KOPT-K1 (cell line): Measurements from ENCODE around the gene ACBD4.

Experiments used
- H3K27ac ChIP-seq: fragments of 200-600 bp; sonication (generic); 2 replicates; pipeline ENCODE4 v1.5.1; 2016; ENCODE audit warnings: antibody characterized with exemption, mild to moderate bottlenecking, low read depth, low read length; ENCODE audit not compliant: poor library complexity, severe bottlenecking
- H3K36me3 ChIP-seq: fragments of 200-600 bp; sonication (generic); 2 replicates; pipeline ENCODE4 v1.5.1; 2017; ENCODE audit warnings: antibody characterized with exemption, mild to moderate bottlenecking, low read length, moderate library complexity; ENCODE audit not compliant: insufficient read depth
- H3K9me3 ChIP-seq: fragments of 200-600 bp; sonication (generic); 2 replicates; pipeline ENCODE4 v1.5.1; 2017; ENCODE audit warnings: antibody characterized with exemption, low read length, mild to moderate bottlenecking; ENCODE audit not compliant: insufficient read depth, poor library complexity, severe bottlenecking

Gene ACBD4

DNA sequence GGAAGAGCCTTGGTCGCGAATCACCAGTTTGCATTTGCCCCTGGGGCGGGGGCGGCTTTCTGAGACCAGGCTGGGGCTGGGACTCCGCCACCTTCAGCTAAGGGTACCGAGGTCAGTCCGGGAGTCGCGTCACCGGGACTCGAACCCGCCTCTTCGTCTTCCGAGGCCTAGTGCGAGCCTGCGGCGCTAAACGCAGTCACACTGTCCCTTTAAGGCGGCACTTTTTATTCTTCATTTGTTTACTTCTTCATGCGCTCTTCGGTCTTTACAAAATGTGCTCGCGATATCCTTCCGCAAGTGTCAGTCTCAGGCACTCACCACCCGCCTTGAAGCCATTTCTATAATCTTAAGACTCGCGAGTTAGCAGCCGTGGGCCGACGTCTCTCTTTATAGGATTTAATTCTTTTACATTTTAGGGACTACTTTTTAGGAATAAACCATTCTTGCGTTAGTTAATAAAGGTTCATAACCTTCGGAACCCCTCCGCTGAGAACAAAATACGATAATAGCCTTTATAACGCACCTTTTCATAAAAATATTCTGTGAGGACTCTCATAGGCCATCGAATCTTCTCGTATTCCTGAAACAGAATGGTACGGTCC, 12.2 kb downstream of the ACBD4 start:
- Histone ChIP-seq H3K9me3 (no peaks in the 10 kb centered on the region), H3K36me3 (peaks cover 6% of the 10 kb centered on the region; the same call in 1 of the 2 replicates), H3K27ac (peak overlapping the region; percentile 85)

DNA sequence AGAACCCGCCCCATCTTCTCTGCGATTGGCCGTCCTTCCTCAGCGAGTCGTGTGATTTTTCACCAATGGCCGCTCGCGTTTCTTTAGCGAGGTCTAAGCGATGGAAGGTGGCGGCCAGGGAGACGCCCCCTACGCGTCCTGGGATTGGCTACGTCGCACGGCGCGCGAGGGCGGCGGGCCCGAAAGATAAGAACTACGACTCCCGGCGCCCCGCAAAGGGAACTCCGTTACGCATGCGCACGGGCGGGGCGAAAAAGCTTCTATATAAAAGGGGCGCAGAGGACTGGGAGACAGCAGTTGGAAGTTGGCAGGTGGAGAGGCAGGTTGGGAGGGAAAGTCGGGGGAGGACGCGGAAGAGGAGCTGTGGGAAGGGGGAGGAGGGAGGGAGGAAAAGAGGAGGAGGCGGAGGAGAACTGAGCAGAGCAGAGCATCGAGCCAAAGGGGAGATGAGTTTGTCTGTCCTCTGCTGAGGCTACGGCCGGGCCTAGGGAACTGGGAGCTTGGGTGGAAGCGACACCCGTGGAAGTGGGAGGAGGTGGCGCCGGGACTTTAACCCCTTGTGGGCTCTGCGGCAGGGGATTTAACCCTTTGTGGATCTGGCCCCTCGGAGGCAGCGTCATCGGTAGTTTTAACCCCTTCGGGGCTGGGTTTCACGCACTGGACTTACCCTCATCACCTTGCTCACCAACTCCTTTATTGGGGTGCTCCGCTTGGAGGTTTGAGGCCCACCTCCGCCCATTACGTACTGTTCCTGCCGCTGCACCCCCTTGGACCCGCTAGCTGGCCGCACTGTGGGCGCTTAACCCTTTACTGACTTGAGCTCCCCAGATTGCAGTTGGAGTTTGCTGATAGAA, 12.9 kb downstream of the ACBD4 start, which contains the start of gene HEXIM1:
Gene HEXIM1, plus strand, starts transcription at position 293 of the 854 bp plus-strand sequence. CDS start 716 bp downstream, outside the sequence.
- Histone ChIP-seq H3K9me3 (no peaks in the 10 kb centered on the region), H3K27ac (peak within 1 kb of the TSS; percentile 85), H3K36me3 (peaks cover 6% of the 10 kb centered on the region; the same call in 1 of the 2 replicates)

DNA sequence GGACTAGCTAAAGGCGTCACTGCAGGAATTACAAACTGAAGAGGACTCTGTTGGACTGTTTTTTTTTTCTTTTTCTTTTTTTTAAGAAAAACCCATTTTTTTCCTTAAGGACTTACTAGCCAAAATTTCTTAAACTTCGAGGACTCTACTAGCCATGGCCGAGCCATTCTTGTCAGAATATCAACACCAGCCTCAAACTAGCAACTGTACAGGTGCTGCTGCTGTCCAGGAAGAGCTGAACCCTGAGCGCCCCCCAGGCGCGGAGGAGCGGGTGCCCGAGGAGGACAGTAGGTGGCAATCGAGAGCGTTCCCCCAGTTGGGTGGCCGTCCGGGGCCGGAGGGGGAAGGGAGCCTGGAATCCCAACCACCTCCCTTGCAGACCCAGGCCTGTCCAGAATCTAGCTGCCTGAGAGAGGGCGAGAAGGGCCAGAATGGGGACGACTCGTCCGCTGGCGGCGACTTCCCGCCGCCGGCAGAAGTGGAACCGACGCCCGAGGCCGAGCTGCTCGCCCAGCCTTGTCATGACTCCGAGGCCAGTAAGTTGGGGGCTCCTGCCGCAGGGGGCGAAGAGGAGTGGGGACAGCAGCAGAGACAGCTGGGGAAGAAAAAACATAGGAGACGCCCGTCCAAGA, 13.7 kb downstream of the ACBD4 start:
- Histone ChIP-seq H3K27ac (peak overlapping the region; percentile 67), H3K36me3 (peaks cover 6% of the 10 kb centered on the region; the same call in 1 of the 2 replicates), H3K9me3 (no peaks in the 10 kb centered on the region)

DNA sequence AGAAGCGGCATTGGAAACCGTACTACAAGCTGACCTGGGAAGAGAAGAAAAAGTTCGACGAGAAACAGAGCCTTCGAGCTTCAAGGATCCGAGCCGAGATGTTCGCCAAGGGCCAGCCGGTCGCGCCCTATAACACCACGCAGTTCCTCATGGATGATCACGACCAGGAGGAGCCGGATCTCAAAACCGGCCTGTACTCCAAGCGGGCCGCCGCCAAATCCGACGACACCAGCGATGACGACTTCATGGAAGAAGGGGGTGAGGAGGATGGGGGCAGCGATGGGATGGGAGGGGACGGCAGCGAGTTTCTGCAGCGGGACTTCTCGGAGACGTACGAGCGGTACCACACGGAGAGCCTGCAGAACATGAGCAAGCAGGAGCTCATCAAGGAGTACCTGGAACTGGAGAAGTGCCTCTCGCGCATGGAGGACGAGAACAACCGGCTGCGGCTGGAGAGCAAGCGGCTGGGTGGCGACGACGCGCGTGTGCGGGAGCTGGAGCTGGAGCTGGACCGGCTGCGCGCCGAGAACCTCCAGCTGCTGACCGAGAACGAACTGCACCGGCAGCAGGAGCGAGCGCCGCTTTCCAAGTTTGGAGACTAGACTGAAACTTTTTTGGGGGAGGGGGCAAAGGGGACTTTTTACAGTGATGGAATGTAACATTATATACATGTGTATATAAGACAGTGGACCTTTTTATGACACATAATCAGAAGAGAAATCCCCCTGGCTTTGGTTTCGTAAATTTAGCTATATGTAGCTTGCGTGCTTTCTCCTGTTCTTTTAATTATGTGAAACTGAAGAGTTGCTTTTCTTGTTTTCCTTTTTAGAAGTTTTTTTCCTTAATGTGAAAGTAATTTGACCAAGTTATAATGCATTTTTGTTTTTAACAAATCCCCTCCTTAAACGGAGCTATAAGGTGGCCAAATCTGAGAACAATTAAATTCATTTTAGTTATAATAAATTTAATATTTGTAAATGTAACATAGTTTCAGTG, 14.5 kb downstream of the ACBD4 start:
- H3K36me3 ChIP-seq: peaks cover 6% of the 10 kb centered on the region; the same call in 1 of the 2 replicates
- H3K27ac ChIP-seq: peak overlapping the region; percentile 67

DNA sequence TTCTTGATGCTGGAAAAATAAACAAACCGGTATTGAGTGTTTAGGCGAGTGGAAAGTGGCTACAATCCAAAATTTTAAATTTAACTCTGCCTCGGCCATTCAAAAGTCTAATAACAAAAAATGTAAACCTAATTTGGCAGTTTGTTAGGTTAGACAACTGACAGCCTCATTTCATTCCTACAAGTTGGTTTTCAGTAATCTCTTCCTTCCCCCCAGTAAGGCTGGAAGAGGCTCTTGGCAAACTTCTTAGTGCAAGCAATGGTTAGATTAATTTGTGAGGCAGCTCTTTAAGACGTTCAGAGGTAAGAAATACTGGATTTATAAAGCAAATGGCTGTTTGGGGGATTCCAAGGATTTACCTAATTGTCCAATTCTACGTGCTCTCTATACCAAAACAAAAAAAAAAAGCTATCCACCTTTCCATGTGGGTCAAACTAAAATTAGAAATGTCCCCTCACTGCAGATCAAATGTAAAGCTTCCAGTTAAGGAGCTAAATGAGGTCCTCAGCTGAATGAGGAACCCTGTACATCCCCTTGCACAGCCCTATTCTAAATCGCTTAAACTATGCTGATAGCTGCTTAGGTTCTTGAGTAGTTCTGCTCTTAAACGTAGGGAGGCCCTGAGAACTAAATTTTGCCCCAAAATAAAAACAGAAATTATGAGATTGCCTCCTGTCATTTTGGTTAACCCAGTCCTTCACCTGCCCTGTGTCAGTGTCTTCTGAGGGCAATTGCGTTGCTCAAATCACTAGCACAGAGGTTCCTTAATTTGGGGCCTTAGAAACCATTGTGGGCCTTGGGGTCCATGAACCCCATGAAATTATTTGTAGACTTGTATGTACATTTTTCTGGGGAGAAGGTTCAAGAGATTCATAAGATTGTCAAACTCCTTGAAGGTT, 15.7 kb downstream of the ACBD4 start:
- H3K36me3 ChIP-seq: peaks cover 6% of the 10 kb centered on the region; the same call in 1 of the 2 replicates
- H3K9me3 ChIP-seq: no peaks in the 10 kb centered on the region
- no peak overlapping the region for H3K27ac ChIP-seq

More for the DNA sequence above, 14.5 kb downstream of the ACBD4 start:
- no peaks in the 10 kb centered on the region for H3K9me3 ChIP-seq

DNA sequence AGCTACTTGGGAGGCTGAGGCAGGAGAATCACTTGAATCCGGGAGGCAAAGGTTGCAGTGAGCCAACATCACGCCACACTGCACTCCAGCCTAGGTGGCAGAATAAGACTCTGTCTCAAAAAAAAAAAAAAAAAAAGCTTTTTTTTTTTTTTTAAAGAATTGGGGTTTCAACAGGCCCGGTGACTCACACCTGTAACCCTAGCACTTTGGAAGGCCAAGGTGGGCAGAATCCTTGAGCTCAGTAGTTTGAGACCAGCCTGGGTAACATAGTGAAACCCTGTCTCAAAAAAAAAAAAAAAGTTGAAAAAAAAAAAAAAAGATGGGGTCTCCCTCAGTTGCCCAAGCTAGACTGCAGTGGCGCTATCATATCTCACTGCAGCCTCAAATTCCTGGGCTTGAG, 19.5 kb downstream of the ACBD4 start:
- no peak overlapping the region for H3K27ac ChIP-seq

DNA sequence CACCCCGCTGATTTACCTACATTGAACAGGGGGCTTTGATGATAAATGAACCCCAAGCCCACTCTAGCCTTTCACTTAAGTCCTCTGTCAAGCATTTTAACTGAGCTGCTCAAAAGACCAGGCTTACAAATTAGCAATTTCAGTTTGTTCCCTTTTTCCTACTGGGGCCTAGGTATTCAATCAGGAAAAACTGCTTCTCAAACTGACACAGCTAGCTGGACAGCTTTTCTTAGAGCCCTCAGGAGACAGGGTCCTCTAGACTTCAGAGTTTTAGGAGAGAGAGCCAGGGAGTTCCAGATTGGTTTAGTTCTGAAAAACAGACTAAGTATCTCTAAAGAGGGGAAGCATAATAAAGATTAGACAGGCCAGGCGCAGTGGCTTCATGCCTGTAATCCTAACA, 20.0 kb downstream of the ACBD4 start:
- Histone ChIP-seq H3K36me3 (peaks cover 11% of the 10 kb centered on the region; the same call in 1 of the 2 replicates), H3K9me3 (no peaks in the 10 kb centered on the region), H3K27ac (no peak overlapping the region)

More for the DNA sequence above, 19.5 kb downstream of the ACBD4 start:
- H3K36me3 ChIP-seq: peaks cover 11% of the 10 kb centered on the region; the same call in 1 of the 2 replicates
- H3K9me3 ChIP-seq: no peaks in the 10 kb centered on the region

DNA sequence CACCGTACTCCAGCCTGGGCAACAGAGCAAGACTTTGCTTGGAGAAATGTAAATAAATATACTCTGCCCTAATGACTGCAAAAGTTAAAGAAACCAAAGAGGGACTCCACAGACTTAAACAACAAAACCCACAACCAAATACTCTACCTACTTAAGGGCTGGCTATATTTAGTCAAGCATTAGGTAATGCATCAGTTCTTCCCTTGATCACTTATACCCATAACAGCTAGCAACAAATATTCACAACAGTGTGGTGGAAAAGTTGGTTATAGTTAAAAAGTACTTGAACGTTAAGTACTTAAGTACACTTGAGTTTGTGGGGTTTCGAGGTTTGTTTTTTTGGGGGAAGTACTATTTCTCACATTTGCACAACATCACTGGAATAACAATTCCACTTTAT, 20.8 kb downstream of the ACBD4 start:
- Histone ChIP-seq H3K9me3 (no peaks in the 10 kb centered on the region), H3K27ac (no peak overlapping the region), H3K36me3 (peaks cover 9% of the 10 kb centered on the region; the same call in 1 of the 2 replicates)

DNA sequence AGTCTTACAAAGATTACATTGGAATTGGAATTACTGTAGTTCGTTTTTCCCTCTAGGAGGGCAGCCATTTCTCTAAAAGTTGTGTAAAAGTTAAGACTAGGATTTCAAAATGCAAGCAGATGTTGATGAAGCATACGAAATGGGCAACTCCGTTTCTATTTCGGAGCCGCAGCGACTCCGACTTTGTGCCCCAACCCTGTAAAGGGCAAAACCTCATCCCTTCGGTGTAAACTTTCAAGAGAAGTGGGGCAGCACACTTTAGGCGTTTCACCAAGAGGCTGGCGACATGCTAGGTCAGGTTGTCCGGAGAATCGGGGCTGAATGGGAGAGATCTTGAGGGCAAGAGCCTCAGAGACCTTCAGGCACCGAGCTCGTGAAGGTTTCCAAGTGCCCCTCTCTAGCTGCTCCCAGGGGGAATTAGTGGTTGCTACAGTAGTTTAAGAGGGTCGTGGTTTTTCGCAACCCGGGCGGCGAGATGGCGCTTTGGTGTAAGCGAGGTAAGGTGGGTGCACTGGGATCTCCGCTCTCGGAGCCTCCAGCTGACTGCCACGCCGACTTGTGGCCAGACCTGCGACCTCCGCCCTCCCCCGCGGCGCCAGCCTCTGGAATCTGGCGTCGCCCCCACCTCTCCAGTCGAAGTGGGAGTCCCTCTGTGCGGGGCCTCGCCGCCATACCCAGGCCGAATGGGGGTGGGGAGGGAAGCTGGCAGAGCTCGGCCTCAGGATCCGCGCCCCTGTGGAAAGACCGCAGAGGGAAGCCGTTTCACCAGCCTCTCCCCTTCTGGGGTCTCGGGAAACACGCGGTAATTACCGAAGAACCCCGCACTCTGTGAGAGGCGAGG, 25.2 kb downstream of the ACBD4 start:
- Histone ChIP-seq H3K27ac (peak overlapping the region; percentile 99), H3K9me3 (no peaks in the 10 kb centered on the region), H3K36me3 (0 out of 2 replicates have a peak, but pooled peaks cover 5% of the 10 kb centered on the region)

DNA sequence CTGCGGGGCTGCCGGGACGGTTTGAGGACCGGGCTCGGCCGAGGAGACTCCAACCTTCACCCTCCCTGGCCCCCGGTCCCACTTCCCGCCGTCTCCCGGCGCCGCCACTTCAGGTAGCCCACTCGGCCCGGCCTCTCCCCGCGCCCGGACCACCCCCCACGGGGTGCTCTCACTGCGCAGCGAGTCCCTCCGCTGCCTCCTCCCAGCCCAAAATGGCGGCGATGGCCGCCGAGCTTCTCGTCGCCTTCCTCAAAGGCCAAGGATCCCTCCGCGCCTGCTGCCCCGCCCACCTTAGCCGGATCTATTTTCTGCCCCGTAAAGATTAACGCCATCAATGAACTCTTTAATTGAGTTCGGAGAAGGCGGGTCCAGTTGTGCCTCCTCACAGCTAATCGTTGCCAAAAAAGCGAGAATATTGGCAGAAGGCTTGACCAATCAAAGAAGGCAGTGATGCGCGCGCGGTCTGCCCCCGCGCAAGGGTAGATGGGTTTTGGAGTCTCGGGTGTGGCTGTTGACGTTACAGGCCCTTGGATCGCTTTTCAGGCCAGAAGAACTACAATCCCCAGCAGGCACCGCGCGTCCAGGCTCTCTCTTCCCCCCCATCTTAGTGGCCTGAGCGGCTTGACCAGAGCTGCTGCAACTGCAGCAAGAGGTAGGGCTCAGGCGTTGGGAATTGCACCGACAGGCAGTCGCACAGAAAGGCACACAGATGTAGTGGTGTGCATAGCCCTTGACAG, 26.0 kb downstream of the ACBD4 start, which contains the start of gene HEXIM2:
Gene HEXIM2, plus strand, starts transcription at position 588 of the 737 bp plus-strand sequence. CDS start 919 bp downstream, outside the sequence.
- Histone ChIP-seq H3K9me3 (no peaks in the 10 kb centered on the region), H3K36me3 (0 out of 2 replicates have a peak, but pooled peaks cover 5% of the 10 kb centered on the region), H3K27ac (peak within 1 kb of the TSS; percentile 99)

DNA sequence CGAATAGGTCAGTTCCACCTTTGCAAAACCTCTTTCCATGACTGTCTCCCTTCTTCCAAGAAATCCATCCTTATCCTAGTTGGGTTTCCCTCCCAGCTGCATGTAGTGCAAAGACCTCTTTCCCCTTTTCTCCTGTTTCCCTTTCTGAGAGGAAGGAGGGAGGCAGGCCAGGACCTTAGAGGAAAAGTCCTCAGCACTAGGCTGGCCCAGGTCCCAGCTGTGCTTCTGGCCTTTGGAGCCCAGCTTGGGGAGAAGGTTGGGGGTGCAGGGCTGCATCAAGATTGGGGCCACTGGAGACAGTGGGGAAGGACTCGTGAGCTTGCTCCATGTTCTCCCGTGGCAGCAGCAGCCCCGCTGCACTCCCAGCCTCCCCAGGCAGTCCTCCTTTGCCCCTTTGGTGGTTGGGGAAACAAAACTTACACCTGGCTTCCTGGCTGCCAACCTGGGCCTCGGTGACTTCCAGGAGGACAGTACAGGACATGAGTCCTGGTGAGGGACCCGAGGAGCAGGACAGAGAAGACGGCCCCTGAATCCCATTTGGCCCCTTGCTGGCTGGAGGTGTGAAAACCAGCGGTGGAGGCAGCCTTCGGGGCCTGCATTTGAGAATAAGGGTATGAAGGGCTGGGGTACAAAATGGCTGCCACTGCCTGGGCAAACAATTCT, 26.7 kb downstream of the ACBD4 start:
- peak overlapping the region; percentile 99 for H3K27ac ChIP-seq
- H3K36me3 ChIP-seq: 0 out of 2 replicates have a peak, but pooled peaks cover 5% of the 10 kb centered on the region
- no peaks in the 10 kb centered on the region for H3K9me3 ChIP-seq
